IMR-90 (cell line): ENCODE measurements around the gene MTTP. TPM values are rescaled to one million over a fixed set of nuclear protein-coding genes. Genes with fewer than 3 reads are reported as not detected.

ENCODE experiments used
- ATAC-seq: fragments of 200-7000 bp; cut with Tn5 transposase; 2 replicates; pipeline ENCODE4 v1.9.1; 2020; ENCODE audit warnings: low read depth, mild to moderate bottlenecking, moderate library complexity
- BruUV-seq: library from RNA; stranded (reverse); fragments of 400-500 nt; replicated peaks from 2 replicates; lab custom pipeline; 2021; lab: Mats Ljungman, UMichigan
- CTCF ChIA-PET: fragments of 300-600 bp; formaldehyde crosslinking; extraction: SDS; loops from one replicate; lab custom pipeline; 2021; ENCODE audit warnings: antibody characterized with exemption; lab: Yijun Ruan, JAX
- POLR2A ChIA-PET: fragments of 300-600 bp; sonication (Branson Sonifier 250); formaldehyde crosslinking; loops from one replicate; lab custom pipeline; 2022; ENCODE audit warnings: antibody characterized with exemption; ENCODE audit not compliant: unreplicated experiment; lab: Charles Lee
- DNase-seq: peaks from one replicate; pipeline ENCODE4 v3.0.0; 2013
- H2AFZ ChIP-seq: replicated peaks from 2 replicates; pipeline ENCODE3; 2013; ENCODE audit warnings: low read length, mild to moderate bottlenecking; ENCODE audit not compliant: poor library complexity
- H2AK5ac ChIP-seq: 2 replicates; pipeline ENCODE4 v1.6.1; 2013; ENCODE audit warnings: low read depth, low read length, inconsistent platforms
- H2AK9ac ChIP-seq: replicated peaks from 2 replicates; pipeline ENCODE3; 2013; ENCODE audit warnings: mild to moderate bottlenecking, low read depth, low read length, moderate library complexity; ENCODE audit not compliant: poor library complexity
- H2BK120ac ChIP-seq: 2 replicates; pipeline ENCODE4 v1.6.1; 2013; ENCODE audit warnings: low read depth, low read length, inconsistent platforms
- H2BK15ac ChIP-seq: 3 replicates; pipeline ENCODE4 v1.6.1; 2013; ENCODE audit warnings: low read depth, low read length, inconsistent platforms
- H2BK20ac ChIP-seq: 2 replicates; pipeline ENCODE4 v1.6.1; 2013; ENCODE audit warnings: low read depth, mild to moderate bottlenecking, inconsistent platforms, low read length, moderate library complexity
- H2BK5ac ChIP-seq: 2 replicates; pipeline ENCODE4 v1.6.1; 2013; ENCODE audit warnings: mild to moderate bottlenecking, low read depth, low read length, inconsistent platforms; ENCODE audit not compliant: poor library complexity, severe bottlenecking
- H3K14ac ChIP-seq: replicated peaks from 2 replicates; pipeline ENCODE4 v1.6.1; 2013; ENCODE audit warnings: low read depth, low read length, inconsistent platforms
- H3K18ac ChIP-seq: 2 replicates; pipeline ENCODE4 v1.6.1; 2013; ENCODE audit warnings: low read depth, low read length, control low read depth
- H3K23ac ChIP-seq: 2 replicates; pipeline ENCODE4 v1.6.1; 2013; ENCODE audit warnings: low read depth, low read length, inconsistent platforms
- H3K27ac ChIP-seq: 2 replicates; pipeline ENCODE4 v1.5.1; 2013; ENCODE audit warnings: mild to moderate bottlenecking, control low read depth, low read length; ENCODE audit not compliant: insufficient read depth
- H3K27me3 ChIP-seq: 2 replicates; pipeline ENCODE4 v1.6.1; 2013; ENCODE audit warnings: low read length; ENCODE audit not compliant: control insufficient read depth, insufficient read depth
- H3K36me3 ChIP-seq: 2 replicates; pipeline ENCODE4 v1.6.1; 2013; ENCODE audit warnings: low read length, mixed read lengths; ENCODE audit not compliant: control insufficient read depth, insufficient read depth
- H3K4ac ChIP-seq: 2 replicates; pipeline ENCODE4 v1.6.1; 2013; ENCODE audit warnings: low read depth, low read length, inconsistent platforms
- H3K4me1 ChIP-seq: 2 replicates; pipeline ENCODE4 v1.6.1; 2013; ENCODE audit warnings: low read length, mixed read lengths; ENCODE audit not compliant: control insufficient read depth, insufficient read depth
- H3K4me2 ChIP-seq: 2 replicates; pipeline ENCODE4 v1.6.1; 2013; ENCODE audit warnings: low read depth, mild to moderate bottlenecking, control low read depth, low read length, moderate library complexity
- H3K4me3 ChIP-seq: 2 replicates; pipeline ENCODE4 v1.5.1; 2013; ENCODE audit warnings: low read depth, mild to moderate bottlenecking, control low read depth, low read length, moderate library complexity; ENCODE audit not compliant: insufficient read depth
- H3K56ac ChIP-seq: 2 replicates; pipeline ENCODE4 v1.6.1; 2013; ENCODE audit warnings: low read length, inconsistent platforms; ENCODE audit not compliant: insufficient read depth; ENCODE audit errors: extremely low read depth
- H3K79me1 ChIP-seq, 2 experiments: 2 replicates each; pipeline ENCODE4 v1.6.1; 2013; ENCODE audit warnings: low read length in 2 of 2, inconsistent platforms in 1 of 2, low read depth in 1 of 2
- H3K9ac ChIP-seq: 2 replicates; pipeline ENCODE4 v1.6.1; 2013; ENCODE audit warnings: low read depth, low read length, control low read depth
- H3K9me1 ChIP-seq: 2 replicates; pipeline ENCODE4 v1.6.1; 2013; ENCODE audit warnings: low read length, inconsistent platforms; ENCODE audit not compliant: insufficient read depth
- H3K9me3 ChIP-seq: 2 replicates; pipeline ENCODE4 v1.6.1; 2013; ENCODE audit warnings: low read length; ENCODE audit not compliant: control insufficient read depth, insufficient read depth
- H4K20me1 ChIP-seq: 2 replicates; pipeline ENCODE4 v1.6.1; 2013; ENCODE audit warnings: low read length, inconsistent platforms; ENCODE audit not compliant: insufficient read depth
- H4K5ac ChIP-seq: 2 replicates; pipeline ENCODE4 v1.6.1; 2013; ENCODE audit warnings: mild to moderate bottlenecking, low read depth, low read length, control low read depth
- H4K8ac ChIP-seq, 2 experiments: 2 replicates each; pipeline ENCODE4 v1.6.1; 2013; ENCODE audit warnings: low read depth in 2 of 2, low read length in 2 of 2, control low read depth in 1 of 2, inconsistent platforms in 1 of 2
- H4K91ac ChIP-seq: 2 replicates; pipeline ENCODE4 v1.6.1; 2013; ENCODE audit warnings: low read depth, low read length, inconsistent platforms; ENCODE audit not compliant: insufficient read depth
- MAFK ChIP-seq: IDR thresholded peaks from 2 replicates; pipeline ENCODE4 v1.6.1; 2012; ENCODE audit warnings: low read depth, low read length, improper control_type of control experiment
- dilution Hi-C: fragments of 300-500 bp; cut with HindIII; formaldehyde crosslinking; loops from one replicate; pipeline ENCODE4 v1.14.3; 2018; ENCODE audit warnings: low sequenced_read_pairs; ENCODE audit not compliant: unreplicated experiment
- in situ Hi-C: fragments of 300-500 bp; cut with MboI; formaldehyde crosslinking; loops from 3 replicates; pipeline ENCODE4 v1.14.3; 2019; ENCODE audit warnings: low sequenced_read_pairs, inconsistent platforms, mixed read lengths
- intact Hi-C: fragments of 100-400 bp; cut with micrococcal nuclease; formaldehyde crosslinking; loops from 2 replicates; pipeline ENCODE4 v1.10.0; 2022
- polyA plus RNA-seq, 3 experiments: library from polyadenylated mRNA; depleted of rRNA; stranded (reverse); fragments of >200 nt; gene quantifications; 2 replicates each; pipeline ENCODE4 v1.2.3, GENCODE V29; 2012; ENCODE audit warnings: low replicate concordance in 1 of 3
- total RNA-seq: library from RNA; depleted of rRNA; stranded (reverse); fragments of >200 nt; gene quantifications from 2 replicates; pipeline ENCODE4 v1.2.3, GENCODE V29; 2012

Gene MTTP
- total and polyA plus RNA-seq, 2 of the 4 experiments (the other 2 are of a cell fraction): under 0.01 to 0.03 TPM

- H3K27ac ChIP-seq: no peak overlapping the region
- H3K4me2 ChIP-seq: no peak overlapping the region
Measured at GRCh38 chr4:99529228-99529627, 45.4 kb upstream of the MTTP start.

More at GRCh38 chr4:99529228-99529627, 45.4 kb upstream of the MTTP start:
- no peak overlapping the region for H2AFZ ChIP-seq
- H3K56ac ChIP-seq: no peak overlapping the region
- H4K5ac ChIP-seq: no peak overlapping the region
- dilution Hi-C loops (no loop called here), intact Hi-C loops (no loop called here), in situ Hi-C loops (no loop called here)
- ChIA-PET CTCF (no interaction called here), POLR2A (no interaction called here)
- no peak overlapping the region for H2AK9ac ChIP-seq
- no TSS peak for BruUV-seq
- no peak overlapping the region for H3K23ac ChIP-seq
- no peak overlapping the region for H3K4ac ChIP-seq
- TF ChIP-seq MAFK: no peak
- no peaks in the 10 kb centered on the region for H3K79me1 ChIP-seq
- no peaks in the 10 kb centered on the region for H3K36me3 ChIP-seq
- no peak overlapping the region for H3K18ac ChIP-seq
- no peaks in the 10 kb centered on the region for H3K9me3 ChIP-seq
- no peak overlapping the region for H4K8ac ChIP-seq
- no peak overlapping the region for H2BK20ac ChIP-seq
- H2BK5ac ChIP-seq: no peak overlapping the region
- no peak overlapping the region for H3K9ac ChIP-seq
- no peak overlapping the region for H4K91ac ChIP-seq
- H3K4me1 ChIP-seq: no peaks in the 10 kb centered on the region
- no peaks in the 10 kb centered on the region for H3K27me3 ChIP-seq
- no peaks in the 10 kb centered on the region for H3K9me1 ChIP-seq
- H3K4me3 ChIP-seq: no peak overlapping the region
- no peaks in the 10 kb centered on the region for H4K20me1 ChIP-seq
- H2BK120ac ChIP-seq: no peak overlapping the region
- H2BK15ac ChIP-seq: no peak overlapping the region
- DNase-seq: no peak
- H3K14ac ChIP-seq: no peak overlapping the region
- H2AK5ac ChIP-seq: no peak overlapping the region
- no peak for ATAC-seq
